K562 (cell line): ENCODE results near the gene CAMP. TPM values are rescaled to one million over a fixed set of nuclear protein-coding genes. Genes with fewer than 3 reads are reported as not detected.
A peak's percentile ranks its signal among the peaks of the same experiment; 100 is the strongest.

Source experiments
- BRD9 ChIP-seq: fragments of 450-650 bp; IDR thresholded peaks from 2 replicates; pipeline ENCODE4 v1.6.1; 2018; ENCODE audit warnings: low read depth; ENCODE audit not compliant: partially characterized antibody
- CBX1 ChIP-seq: sonication (generic); IDR thresholded peaks from 2 replicates; pipeline ENCODE4 v1.6.1; 2016; ENCODE audit warnings: antibody characterized with exemption, low read depth, mild to moderate bottlenecking
- DPF2 ChIP-seq: fragments of 450-650 bp; IDR thresholded peaks from 2 replicates; pipeline ENCODE4 v1.6.1; 2016
- E2F1 ChIP-seq: sonication (generic); formaldehyde crosslinking; IDR thresholded peaks from 2 replicates; pipeline ENCODE4 v1.8.1; 2023; ENCODE audit warnings: mild to moderate bottlenecking, missing genetic modification reagents, moderate library complexity
- ETV6 ChIP-seq, 3 experiments: fragments of 150-350 bp in 1 of 3; sonication (generic) in 1 of 3; formaldehyde crosslinking in 1 of 3; IDR thresholded peaks; 2 replicates each; pipeline versions ENCODE4 v1.6.1 to v1.8.0; 2014 to 2022; ENCODE audit warnings: borderline replicate concordance in 2 of 3, low read depth in 2 of 3, antibody characterized with exemption in 1 of 3, low read length in 1 of 3, mild to moderate bottlenecking in 1 of 3, missing genetic modification reagents in 1 of 3
- FIP1L1 ChIP-seq: fragments of 200-400 bp; formaldehyde crosslinking; IDR thresholded peaks from 2 replicates; pipeline ENCODE4 v1.6.1; 2018; ENCODE audit warnings: mild to moderate bottlenecking, low read depth, low read length; ENCODE audit not compliant: poor library complexity, severe bottlenecking
- FOXK1 ChIP-seq: sonication (generic); formaldehyde crosslinking; IDR thresholded peaks from 2 replicates; pipeline ENCODE4 v1.8.0; 2022; ENCODE audit warnings: missing genetic modification reagents, mild to moderate bottlenecking, borderline replicate concordance
- HNRNPL ChIP-seq: fragments of 200-400 bp; formaldehyde crosslinking; IDR thresholded peaks from 2 replicates; pipeline ENCODE4 v1.6.1; 2017; ENCODE audit warnings: low read depth, mild to moderate bottlenecking, low read length
- NFRKB ChIP-seq: fragments of 450-650 bp; IDR thresholded peaks from 2 replicates; pipeline ENCODE4 v1.6.1; 2016; ENCODE audit warnings: low read depth
- PTTG1 ChIP-seq: fragments of 450-650 bp; IDR thresholded peaks from 2 replicates; pipeline ENCODE4 v1.6.1; 2016; ENCODE audit warnings: low read depth, mild to moderate bottlenecking, missing genetic modification characterization, missing compliant biosample characterization
- SIN3A ChIP-seq, 2 experiments: fragments of 150-350 bp in 1 of 2; IDR thresholded peaks; 2 replicates each; pipeline ENCODE4 v1.6.1; 2011 to 2016; ENCODE audit warnings: borderline replicate concordance in 2 of 2, low read depth in 2 of 2, low read length in 2 of 2, mild to moderate bottlenecking in 2 of 2, moderate library complexity in 2 of 2; ENCODE audit not compliant: control insufficient read depth in 1 of 2
- SMAD4 ChIP-seq: fragments of 250-450 bp; sonication (Bioruptor Pico); conservative IDR thresholded peaks from 2 replicates; pipeline ENCODE4 v1.8.0; 2021; ENCODE audit warnings: inconsistent platforms, mild to moderate bottlenecking, moderate library complexity
- SMARCA5 ChIP-seq: fragments of 450-650 bp; IDR thresholded peaks from 2 replicates; pipeline ENCODE4 v1.6.1; 2016
- TCF7L2 ChIP-seq: fragments of 150-350 bp; IDR thresholded peaks from 2 replicates; pipeline ENCODE4 v1.6.1; 2016; ENCODE audit warnings: low read depth, mild to moderate bottlenecking, low read length, moderate library complexity
- TCFL5 ChIP-seq: fragments of 250-450 bp; sonication (Bioruptor Pico); conservative IDR thresholded peaks from 2 replicates; pipeline ENCODE4 v1.6.1; 2021; ENCODE audit warnings: mild to moderate bottlenecking, moderate library complexity, matching md5 sums
- ZBTB1 ChIP-seq: sonication (generic); formaldehyde crosslinking; IDR thresholded peaks from 2 replicates; pipeline ENCODE4 v1.8.1; 2023; ENCODE audit warnings: missing genetic modification reagents, low read depth, mild to moderate bottlenecking, borderline replicate concordance
- ZEB2 ChIP-seq: fragments of 450-650 bp; IDR thresholded peaks from 2 replicates; pipeline ENCODE4 v1.6.1; 2016
- ZNF140 ChIP-seq: fragments of 250-450 bp; sonication (Bioruptor Pico); IDR thresholded peaks from 2 replicates; pipeline ENCODE4 v1.8.0; 2021; ENCODE audit warnings: moderate library complexity, mild to moderate bottlenecking, inconsistent platforms
- ZNF280A ChIP-seq: fragments of 450-650 bp; IDR thresholded peaks from 2 replicates; pipeline ENCODE4 v1.6.1; 2018; ENCODE audit warnings: mild to moderate bottlenecking, low read depth; ENCODE audit not compliant: partially characterized antibody
- ZNF398 ChIP-seq: fragments of 250-450 bp; sonication (Bioruptor Pico); IDR thresholded peaks from 2 replicates; pipeline ENCODE4 v1.8.0; 2021; ENCODE audit warnings: moderate library complexity, mild to moderate bottlenecking, inconsistent platforms
- ZNF41 ChIP-seq: fragments of 250-450 bp; sonication (Bioruptor Pico); conservative IDR thresholded peaks from 2 replicates; pipeline ENCODE4 v1.4.0; 2020; ENCODE audit warnings: mild to moderate bottlenecking
- ZNF431 ChIP-seq: sonication (generic); formaldehyde crosslinking; IDR thresholded peaks from 2 replicates; pipeline ENCODE4 v1.8.0; 2022; ENCODE audit warnings: mild to moderate bottlenecking, missing genetic modification reagents
- ZNF668 ChIP-seq: fragments of 250-450 bp; sonication (Bioruptor Pico); IDR thresholded peaks from 2 replicates; pipeline ENCODE4 v1.8.0; 2022; ENCODE audit warnings: mild to moderate bottlenecking, inconsistent platforms
- ZNF76 ChIP-seq: fragments of 250-450 bp; sonication (Bioruptor Pico); IDR thresholded peaks from 2 replicates; pipeline ENCODE4 v1.4.0; 2020; ENCODE audit warnings: mild to moderate bottlenecking, moderate library complexity, borderline replicate concordance
- polyA plus RNA-seq, 8 experiments: library from polyadenylated mRNA; depleted of rRNA in 4 of 8; stranded (reverse) in 5 of 8; unstranded in 3 of 8; fragments of >200 nt; fragmentation: Nextera tagmentation in 2 of 8; fragmentation: Illumina TruSeq in 1 of 8; extraction: Ambion mirVana in 2 of 8; extraction: Trizol in 1 of 8; gene quantifications; 2 replicates each; pipeline versions ENCODE4 v1.2.1 to v1.2.3, GENCODE V29; 2011 to 2014; ENCODE audit warnings: inconsistent platforms in 1 of 8, missing spikeins in 1 of 8
- total RNA-seq, 7 experiments: library from RNA; depleted of rRNA in 6 of 7; stranded (reverse); fragments of >200 nt in 6 of 7; fragmentation: Illumina TruSeq in 2 of 7; extraction: Trizol in 2 of 7; gene quantifications; 2 replicates each; pipeline versions ENCODE4 v1.2.1 to v1.2.3, GENCODE V29; 2011 to 2021; ENCODE audit warnings: low replicate concordance in 1 of 7

Gene CAMP
- total and polyA plus RNA-seq, 9 of the 15 experiments (the other 6 are each of a cell fraction or from before 2014, with no cell fraction given) = 0.22 TPM; not detected in 8

DNA sequence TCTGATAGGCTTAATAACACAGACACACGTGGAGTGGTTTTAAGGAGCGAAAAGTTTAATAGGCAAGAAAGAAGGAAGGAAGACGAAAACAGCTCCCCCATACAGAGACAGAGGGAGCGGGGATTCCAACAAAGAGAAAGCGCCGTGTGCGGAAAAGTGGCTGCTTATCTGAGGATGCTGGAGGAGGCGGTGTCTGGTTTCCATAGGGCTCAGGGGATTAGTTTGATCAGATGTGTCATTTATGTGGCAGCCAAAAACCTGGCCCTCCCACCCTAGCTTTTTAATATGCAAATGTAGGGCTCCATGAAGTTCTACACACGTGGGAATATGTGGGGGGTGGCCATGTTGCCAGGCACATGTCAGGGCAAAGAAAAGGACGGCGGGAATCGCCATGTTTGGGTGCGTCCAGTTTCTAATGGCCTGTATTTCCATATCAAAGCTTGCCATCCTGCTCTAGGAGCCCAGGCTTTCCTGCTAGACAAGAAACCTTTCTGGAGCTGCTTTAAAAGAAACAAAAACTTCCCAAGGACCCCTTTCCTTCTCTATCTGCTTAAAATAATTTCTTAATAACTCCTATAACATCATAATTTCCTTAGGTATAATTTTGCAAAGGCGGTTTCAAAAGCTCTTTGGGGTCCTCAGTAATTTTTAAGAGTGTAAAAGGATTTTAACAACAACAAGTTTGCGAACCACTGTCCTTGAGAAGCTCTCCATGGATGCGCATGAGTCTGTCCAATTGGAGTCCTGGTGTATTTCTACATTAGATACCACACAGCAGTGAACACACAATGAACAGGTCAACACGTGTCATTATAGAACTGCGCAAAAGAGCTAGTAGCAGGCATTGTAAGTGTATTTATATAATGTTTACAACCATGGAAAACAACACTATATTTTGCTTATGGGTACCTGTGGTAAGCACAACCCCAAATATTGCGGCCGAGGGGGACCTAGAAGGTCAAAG is 17.0 kb downstream of the CAMP start (continued):
- TF ChIP-seq SMAD4 (CRISPR knock-in tag) = peak; percentile 29; the same call in 1 of the 2 replicates
- TF ChIP-seq DPF2 = peak; percentile 72
- no peak for TF ChIP-seq BRD9
- TF ChIP-seq ZNF668 (CRISPR knock-in tag) = no peak
- TF ChIP-seq SIN3A (IDR thresholded peaks at IDR 0.05; ENCODE audit: borderline replicate concordance in 2 of 2, control insufficient read depth in 1 of 2, low read depth in 2 of 2, low read length in 2 of 2) = no peak
- TF ChIP-seq HNRNPL = no peak
- TF ChIP-seq SMARCA5 = no peak
- no peak for TF ChIP-seq TCFL5 (CRISPR knock-in tag)
- TF ChIP-seq E2F1 (CRISPR knock-in tag) = 0 out of 2 replicates have a peak, but pooled peaks have one; percentile 6
- TF ChIP-seq ZNF431 (CRISPR knock-in tag) = no peak
- TF ChIP-seq ZNF398 (CRISPR knock-in tag) = no peak
- TF ChIP-seq CBX1 = no peak
- TF ChIP-seq FIP1L1 = no peak
- TF ChIP-seq ZNF76 = no peak
- TF ChIP-seq ZBTB1 (CRISPR knock-in tag) = no peak
- no peak for TF ChIP-seq FOXK1 (CRISPR knock-in tag)
- no peak for TF ChIP-seq ZNF41 (CRISPR knock-in tag)
- TF ChIP-seq TCF7L2 = no peak
- no peak for TF ChIP-seq ZNF280A
- no peak for TF ChIP-seq ETV6 (IDR thresholded peaks at IDR 0.05; ENCODE audit: borderline replicate concordance in 1 of 2, low read depth in 2 of 2, low read length in 1 of 2)
- TF ChIP-seq ETV6 (CRISPR knock-in tag; IDR thresholded peaks at IDR 0.05; ENCODE audit: borderline replicate concordance) = no peak
- no peak for TF ChIP-seq PTTG1 (tag)
- no peak for TF ChIP-seq ZNF140
- peak; percentile 95 for TF ChIP-seq NFRKB
- no peak for TF ChIP-seq ZEB2
